ENCODE results near the gene PTGIR. TPM values are rescaled to one million over a fixed set of nuclear protein-coding genes. Genes with fewer than 3 reads are reported as not detected.
A peak's percentile ranks its signal among the peaks of the same experiment; 100 is the strongest.

PTGIR gene
- 1 to 10 TPM in 2 of 4 donors, under 1 TPM in 1, not detected in 1; 0.57 to 3.0 (median 1.1) TPM for total RNA-seq

- TF ChIP-seq, protein P1, sequence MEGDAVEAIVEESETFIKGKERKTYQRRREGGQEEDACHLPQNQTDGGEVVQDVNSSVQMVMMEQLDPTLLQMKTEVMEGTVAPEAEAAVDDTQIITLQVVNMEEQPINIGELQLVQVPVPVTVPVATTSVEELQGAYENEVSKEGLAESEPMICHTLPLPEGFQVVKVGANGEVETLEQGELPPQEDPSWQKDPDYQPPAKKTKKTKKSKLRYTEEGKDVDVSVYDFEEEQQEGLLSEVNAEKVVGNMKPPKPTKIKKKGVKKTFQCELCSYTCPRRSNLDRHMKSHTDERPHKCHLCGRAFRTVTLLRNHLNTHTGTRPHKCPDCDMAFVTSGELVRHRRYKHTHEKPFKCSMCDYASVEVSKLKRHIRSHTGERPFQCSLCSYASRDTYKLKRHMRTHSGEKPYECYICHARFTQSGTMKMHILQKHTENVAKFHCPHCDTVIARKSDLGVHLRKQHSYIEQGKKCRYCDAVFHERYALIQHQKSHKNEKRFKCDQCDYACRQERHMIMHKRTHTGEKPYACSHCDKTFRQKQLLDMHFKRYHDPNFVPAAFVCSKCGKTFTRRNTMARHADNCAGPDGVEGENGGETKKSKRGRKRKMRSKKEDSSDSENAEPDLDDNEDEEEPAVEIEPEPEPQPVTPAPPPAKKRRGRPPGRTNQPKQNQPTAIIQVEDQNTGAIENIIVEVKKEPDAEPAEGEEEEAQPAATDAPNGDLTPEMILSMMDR (IDR thresholded peaks at IDR 0.05), result no peak
- peak in 2 of 4 donors; percentile 10 to 21 for TF ChIP-seq POLR2A (IDR thresholded peaks at IDR 0.05)
- Histone ChIP-seq H3K4me3 (peak within 1 kb of the TSS in 2 of 4 donors; percentile 22 to 48), H3K27ac (peak within 1 kb of the TSS; percentile 29 to 93 (median 81)), H3K36me3 (no peaks in the 10 kb centered on the region), H3K4me1 (peaks cover 23 to 65% (median 34%) of the 10 kb centered on the region in 3 donors), H3K27me3 (peaks cover 0 to 16% (median 0%) of the 10 kb centered on the region in 4 donors), H3K9me3 (no peaks in the 10 kb centered on the region)
- intact Hi-C loops (cut with DNase I), result loop anchor here (5.0 kb wide), 1 partner anchor 37 kb away; the partner anchor contains the start of gene DACT3
- DNase-seq, result no peak
- WGBS, 2 donors, result 18 to 26% methylated on average over 11 to 12 of the region's 13 CpGs
These were observed at the start of gene PTGIR for GRCh38 chr19:46624958-46625661. Gene PTGIR (minus strand): TSS chr19:46625089. CDS start chr19:46624225, 864 bp downstream.

DNA sequence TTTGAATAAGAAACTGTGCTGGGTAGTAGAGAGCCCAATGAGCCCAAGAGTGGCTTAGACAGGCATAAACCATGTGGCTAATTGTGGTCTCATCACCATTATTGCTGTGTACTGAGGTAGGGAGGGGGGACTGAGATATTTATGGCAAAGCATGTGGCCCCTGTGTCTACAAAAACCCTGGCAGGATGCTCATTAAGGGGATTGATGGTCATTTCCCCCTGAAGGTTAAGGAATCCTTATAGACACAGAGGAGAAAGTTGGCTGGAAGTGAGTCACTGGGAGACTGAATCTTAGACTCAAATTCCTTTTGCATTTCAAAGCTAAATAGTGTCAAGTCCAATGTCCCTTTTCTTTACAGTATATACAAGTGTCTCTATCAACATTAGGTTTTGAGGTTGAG lies 45.9 kb upstream of the PTGIR start:
- Histone ChIP-seq H3K27me3 (no peaks in the 10 kb centered on the region), H3K36me3 (peaks cover 9 to 35% (median 29%) of the 10 kb centered on the region in 3 donors), H3K4me3 (no peak overlapping the region), H3K9me3 (no peaks in the 10 kb centered on the region), H3K27ac (no peak overlapping the region), H3K4me1 (no peaks in the 10 kb centered on the region)
- DNase-seq, result no peak
- intact Hi-C loops (cut with DNase I), result no loop called here
- no peak for TF ChIP-seq POLR2A (IDR thresholded peaks at IDR 0.05)
- TF ChIP-seq, protein P1 (IDR thresholded peaks at IDR 0.05), result no peak

DNA sequence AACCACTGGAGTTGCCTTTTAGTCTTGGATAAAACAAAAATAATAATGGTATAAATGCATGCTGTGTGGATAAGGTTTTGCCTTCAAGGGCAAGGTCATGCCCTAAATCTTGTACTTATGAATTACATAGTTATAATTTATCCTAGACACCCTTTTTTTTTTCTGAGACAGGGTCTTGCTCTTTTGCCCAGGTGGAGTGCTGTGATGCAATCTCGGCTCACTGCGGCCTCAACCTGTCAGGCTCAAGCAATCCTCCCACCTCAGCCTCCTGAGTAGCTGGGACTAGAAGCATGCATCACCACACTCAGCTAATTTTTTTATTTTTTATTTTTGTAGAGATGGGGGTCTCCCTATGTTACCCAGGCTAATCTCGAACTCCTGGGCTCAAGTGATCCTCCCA lies 43.8 kb upstream of the PTGIR start:
- H3K4me3 ChIP-seq, result no peak overlapping the region
- 78 to 83% methylated on average over 3 of the region's 3 CpGs for WGBS, 2 donors
- H3K27ac ChIP-seq, result no peak overlapping the region
- no peaks in the 10 kb centered on the region for H3K4me1 ChIP-seq
- no peak for DNase-seq
- peaks cover 0 to 13% (median 11%) of the 10 kb centered on the region in 3 donors for H3K36me3 ChIP-seq
- H3K9me3 ChIP-seq, result no peaks in the 10 kb centered on the region
- TF ChIP-seq POLR2A (IDR thresholded peaks at IDR 0.05), result no peak
- TF ChIP-seq, protein P1 (IDR thresholded peaks at IDR 0.05), result no peak
- intact Hi-C loops (cut with DNase I), result no loop called here
- H3K27me3 ChIP-seq, result no peaks in the 10 kb centered on the region

GRCh38 chr19:46665072-46665471 lies 40.2 kb upstream of the PTGIR start:
- no peaks in the 10 kb centered on the region for H3K36me3 ChIP-seq
- peaks cover 11 to 22% (median 14%) of the 10 kb centered on the region in 3 donors for H3K4me1 ChIP-seq
- H3K9me3 ChIP-seq, result no peaks in the 10 kb centered on the region
- 77 to 78% methylated on average over 8 of the region's 8 CpGs for WGBS, 2 donors
- DNase-seq, result no peak
- intact Hi-C loops (cut with DNase I), result no loop called here
- no peak overlapping the region for H3K27ac ChIP-seq
- H3K27me3 ChIP-seq, result peaks cover 0 to 7% (median 2%) of the 10 kb centered on the region in 4 donors
- TF ChIP-seq POLR2A (IDR thresholded peaks at IDR 0.05), result no peak
- TF ChIP-seq, protein P1 (IDR thresholded peaks at IDR 0.05), result no peak
- no peak overlapping the region for H3K4me3 ChIP-seq
